ENCODE results near the gene OSBPL3. TPM values are rescaled to one million over a fixed set of nuclear protein-coding genes. Genes with fewer than 3 reads are reported as not detected.

The OSBPL3 gene
- total RNA-seq, 1 donor, result 30.8 TPM

GRCh38 chr7:24858108-24858977, 121.6 kb downstream of the OSBPL3 start:
- Histone ChIP-seq H3K79me2 (ENCODE audit: insufficient read depth, low read length) (no peaks in the 10 kb centered on the region), H3K4me1 (ENCODE audit: insufficient read depth, low read length) (peaks cover 4% of the 10 kb centered on the region), H3K36me3 (ENCODE audit: insufficient read depth, low read length) (peaks cover 27% of the 10 kb centered on the region), H3K4me3 (ENCODE audit: insufficient read depth, low read length) (no peak overlapping the region), H3K27ac (ENCODE audit: low read depth, low read length) (no peak overlapping the region), H2AFZ (ENCODE audit: low read length) (no peak overlapping the region), H3K27me3 (ENCODE audit: insufficient read depth, low read length) (no peaks in the 10 kb centered on the region), H4K20me1 (ENCODE audit: insufficient read depth, low read length) (no peaks in the 10 kb centered on the region), H3K4me2 (ENCODE audit: insufficient read depth, low read length) (no peak overlapping the region), H3K9me3 (ENCODE audit: low read depth, low read length) (no peaks in the 10 kb centered on the region)
- no peak for TF ChIP-seq CTCF (IDR thresholded peaks at IDR 0.05; ENCODE audit: extremely low read depth, low read depth, low read length)
- peak; percentile 58 for DNase-seq (ENCODE audit: insufficient read length, low spot score, missing footprints)

GRCh38 chr7:24857623-24858022, 122.4 kb downstream of the OSBPL3 start:
- Histone ChIP-seq H3K4me1 (ENCODE audit: insufficient read depth, low read length) (peaks cover 4% of the 10 kb centered on the region), H3K79me2 (ENCODE audit: insufficient read depth, low read length) (no peaks in the 10 kb centered on the region), H3K4me3 (ENCODE audit: insufficient read depth, low read length) (no peak overlapping the region), H3K36me3 (ENCODE audit: insufficient read depth, low read length) (peaks cover 20% of the 10 kb centered on the region), H3K27ac (ENCODE audit: low read depth, low read length) (no peak overlapping the region), H3K4me2 (ENCODE audit: insufficient read depth, low read length) (no peak overlapping the region), H2AFZ (ENCODE audit: low read length) (no peak overlapping the region), H3K9me3 (ENCODE audit: low read depth, low read length) (no peaks in the 10 kb centered on the region), H4K20me1 (ENCODE audit: insufficient read depth, low read length) (no peaks in the 10 kb centered on the region), H3K27me3 (ENCODE audit: insufficient read depth, low read length) (no peaks in the 10 kb centered on the region)
- DNase-seq (ENCODE audit: insufficient read length, low spot score, missing footprints), result no peak
- no peak for TF ChIP-seq CTCF (IDR thresholded peaks at IDR 0.05; ENCODE audit: extremely low read depth, low read depth, low read length)

GRCh38 chr7:24854866-24855265, 125.1 kb downstream of the OSBPL3 start:
- DNase-seq (ENCODE audit: insufficient read length, low spot score, missing footprints), result peak; percentile 22
- H3K9me3 ChIP-seq (ENCODE audit: low read depth, low read length), result no peaks in the 10 kb centered on the region
- no peak for TF ChIP-seq CTCF (IDR thresholded peaks at IDR 0.05; ENCODE audit: extremely low read depth, low read depth, low read length)
- no peaks in the 10 kb centered on the region for H3K79me2 ChIP-seq (ENCODE audit: insufficient read depth, low read length)
- peaks cover 20% of the 10 kb centered on the region for H3K36me3 ChIP-seq (ENCODE audit: insufficient read depth, low read length)
- H3K4me2 ChIP-seq (ENCODE audit: insufficient read depth, low read length), result no peak overlapping the region
- H2AFZ ChIP-seq (ENCODE audit: low read length), result no peak overlapping the region
- peak overlapping the region; percentile 18 for H3K27ac ChIP-seq (ENCODE audit: low read depth, low read length)
- H3K4me3 ChIP-seq (ENCODE audit: insufficient read depth, low read length), result no peak overlapping the region
- peaks cover 11% of the 10 kb centered on the region for H3K4me1 ChIP-seq (ENCODE audit: insufficient read depth, low read length)
- no peaks in the 10 kb centered on the region for H4K20me1 ChIP-seq (ENCODE audit: insufficient read depth, low read length)
- H3K27me3 ChIP-seq (ENCODE audit: insufficient read depth, low read length), result no peaks in the 10 kb centered on the region

- no peaks in the 10 kb centered on the region for H3K9me3 ChIP-seq (ENCODE audit: low read depth, low read length)
- peaks cover 11% of the 10 kb centered on the region for H3K4me1 ChIP-seq (ENCODE audit: insufficient read depth, low read length)
- H2AFZ ChIP-seq (ENCODE audit: low read length), result no peak overlapping the region
- no peaks in the 10 kb centered on the region for H4K20me1 ChIP-seq (ENCODE audit: insufficient read depth, low read length)
- H3K27me3 ChIP-seq (ENCODE audit: insufficient read depth, low read length), result no peaks in the 10 kb centered on the region
- H3K4me2 ChIP-seq (ENCODE audit: insufficient read depth, low read length), result no peak overlapping the region
- H3K79me2 ChIP-seq (ENCODE audit: insufficient read depth, low read length), result no peaks in the 10 kb centered on the region
- H3K27ac ChIP-seq (ENCODE audit: low read depth, low read length), result no peak overlapping the region
- H3K4me3 ChIP-seq (ENCODE audit: insufficient read depth, low read length), result no peak overlapping the region
- H3K36me3 ChIP-seq (ENCODE audit: insufficient read depth, low read length), result peaks cover 38% of the 10 kb centered on the region
- no peak for TF ChIP-seq CTCF (IDR thresholded peaks at IDR 0.05; ENCODE audit: extremely low read depth, low read depth, low read length)
- DNase-seq (ENCODE audit: insufficient read length, low spot score, missing footprints), result no peak
Observed at GRCh38 chr7:24851786-24852185, 128.2 kb downstream of the OSBPL3 start.
